ENCODE measurements around the gene ZMYND15. TPM values are rescaled to one million over a fixed set of nuclear protein-coding genes. Genes with fewer than 3 reads are reported as not detected.

Gene ZMYND15
- total and polyA plus RNA-seq, 2 experiments from 2014 or later = 0.32 to 1.4 TPM

GRCh38 chr17:4725646-4726310 lies 13.9 kb upstream of the ZMYND15 start (continued):
- TF ChIP-seq, protein P1, sequence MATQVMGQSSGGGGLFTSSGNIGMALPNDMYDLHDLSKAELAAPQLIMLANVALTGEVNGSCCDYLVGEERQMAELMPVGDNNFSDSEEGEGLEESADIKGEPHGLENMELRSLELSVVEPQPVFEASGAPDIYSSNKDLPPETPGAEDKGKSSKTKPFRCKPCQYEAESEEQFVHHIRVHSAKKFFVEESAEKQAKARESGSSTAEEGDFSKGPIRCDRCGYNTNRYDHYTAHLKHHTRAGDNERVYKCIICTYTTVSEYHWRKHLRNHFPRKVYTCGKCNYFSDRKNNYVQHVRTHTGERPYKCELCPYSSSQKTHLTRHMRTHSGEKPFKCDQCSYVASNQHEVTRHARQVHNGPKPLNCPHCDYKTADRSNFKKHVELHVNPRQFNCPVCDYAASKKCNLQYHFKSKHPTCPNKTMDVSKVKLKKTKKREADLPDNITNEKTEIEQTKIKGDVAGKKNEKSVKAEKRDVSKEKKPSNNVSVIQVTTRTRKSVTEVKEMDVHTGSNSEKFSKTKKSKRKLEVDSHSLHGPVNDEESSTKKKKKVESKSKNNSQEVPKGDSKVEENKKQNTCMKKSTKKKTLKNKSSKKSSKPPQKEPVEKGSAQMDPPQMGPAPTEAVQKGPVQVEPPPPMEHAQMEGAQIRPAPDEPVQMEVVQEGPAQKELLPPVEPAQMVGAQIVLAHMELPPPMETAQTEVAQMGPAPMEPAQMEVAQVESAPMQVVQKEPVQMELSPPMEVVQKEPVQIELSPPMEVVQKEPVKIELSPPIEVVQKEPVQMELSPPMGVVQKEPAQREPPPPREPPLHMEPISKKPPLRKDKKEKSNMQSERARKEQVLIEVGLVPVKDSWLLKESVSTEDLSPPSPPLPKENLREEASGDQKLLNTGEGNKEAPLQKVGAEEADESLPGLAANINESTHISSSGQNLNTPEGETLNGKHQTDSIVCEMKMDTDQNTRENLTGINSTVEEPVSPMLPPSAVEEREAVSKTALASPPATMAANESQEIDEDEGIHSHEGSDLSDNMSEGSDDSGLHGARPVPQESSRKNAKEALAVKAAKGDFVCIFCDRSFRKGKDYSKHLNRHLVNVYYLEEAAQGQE (IDR thresholded peaks at IDR 0.05; ENCODE audit: unreplicated experiment) = no peak
- TF ChIP-seq, protein P2, sequence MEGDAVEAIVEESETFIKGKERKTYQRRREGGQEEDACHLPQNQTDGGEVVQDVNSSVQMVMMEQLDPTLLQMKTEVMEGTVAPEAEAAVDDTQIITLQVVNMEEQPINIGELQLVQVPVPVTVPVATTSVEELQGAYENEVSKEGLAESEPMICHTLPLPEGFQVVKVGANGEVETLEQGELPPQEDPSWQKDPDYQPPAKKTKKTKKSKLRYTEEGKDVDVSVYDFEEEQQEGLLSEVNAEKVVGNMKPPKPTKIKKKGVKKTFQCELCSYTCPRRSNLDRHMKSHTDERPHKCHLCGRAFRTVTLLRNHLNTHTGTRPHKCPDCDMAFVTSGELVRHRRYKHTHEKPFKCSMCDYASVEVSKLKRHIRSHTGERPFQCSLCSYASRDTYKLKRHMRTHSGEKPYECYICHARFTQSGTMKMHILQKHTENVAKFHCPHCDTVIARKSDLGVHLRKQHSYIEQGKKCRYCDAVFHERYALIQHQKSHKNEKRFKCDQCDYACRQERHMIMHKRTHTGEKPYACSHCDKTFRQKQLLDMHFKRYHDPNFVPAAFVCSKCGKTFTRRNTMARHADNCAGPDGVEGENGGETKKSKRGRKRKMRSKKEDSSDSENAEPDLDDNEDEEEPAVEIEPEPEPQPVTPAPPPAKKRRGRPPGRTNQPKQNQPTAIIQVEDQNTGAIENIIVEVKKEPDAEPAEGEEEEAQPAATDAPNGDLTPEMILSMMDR (conservative IDR thresholded peaks at IDR 0.05; ENCODE audit: low read depth in 2 of 2) = no peak
- no peak for TF ChIP-seq ZNF331 (CRISPR knock-in tag; IDR thresholded peaks at IDR 0.05; ENCODE audit: low read depth)

- H3K36me3 Mint-ChIP-seq (ENCODE audit: low read depth) = no peaks in the 10 kb centered on the region
- no peaks in the 10 kb centered on the region for H3K36me3 ChIP-seq (ENCODE audit: insufficient read depth)
- H3K9me3 Mint-ChIP-seq = no peaks in the 10 kb centered on the region; the same call in 2 of the 3 replicates
- H3K79me2 ChIP-seq (replicated peaks; ENCODE audit: insufficient read depth) = no peaks in the 10 kb centered on the region
- no peaks in the 10 kb centered on the region for H3K4me1 ChIP-seq (ENCODE audit: insufficient read depth)
- H3K27ac ChIP-seq (ENCODE audit: low read depth) = no peak overlapping the region
- no peak overlapping the region for H3K27ac Mint-ChIP-seq
- 0 out of 2 replicates have a peak, but pooled peaks cover 2% of the 10 kb centered on the region for H3F3A ChIP-seq (replicated peaks; ENCODE audit: low read depth)
- peaks cover 3% of the 10 kb centered on the region; the same call in 2 of the 3 replicates for H3K4me1 Mint-ChIP-seq
- H3K4me3 ChIP-seq = no peak overlapping the region
- H3K27me3 ChIP-seq (ENCODE audit: insufficient read depth) = no peaks in the 10 kb centered on the region
- no peaks in the 10 kb centered on the region for H4K20me1 ChIP-seq (replicated peaks; ENCODE audit: insufficient read depth)
- H3K9me2 ChIP-seq (ENCODE audit: insufficient read depth) = no peaks in the 10 kb centered on the region
- DNase-seq (ENCODE audit: low spot score) = no peak
- H3K27me3 Mint-ChIP-seq (ENCODE audit: insufficient read depth, low read depth, poor library complexity) = peaks cover 18% of the 10 kb centered on the region
- no peak overlapping the region for H3K4me3 Mint-ChIP-seq
- H3K4me2 ChIP-seq = no peak overlapping the region
- no peak overlapping the region for H2AFZ ChIP-seq
- no peak for ATAC-seq
- TF ChIP-seq ZNF114 (CRISPR knock-in tag; IDR thresholded peaks at IDR 0.05) (no peak), JUNB (IDR thresholded peaks at IDR 0.05; ENCODE audit: unreplicated experiment) (no peak), CREB1 (CRISPR knock-in tag; IDR thresholded peaks at IDR 0.05; ENCODE audit: low read depth) (no peak), POLR2AphosphoS5 (IDR thresholded peaks at IDR 0.05; ENCODE audit: low read depth) (no peak), ETS1 (IDR thresholded peaks at IDR 0.05) (no peak), ZNF331 (CRISPR knock-in tag; IDR thresholded peaks at IDR 0.05; ENCODE audit: low read depth) (no peak)
- TF ChIP-seq, protein P2 (conservative IDR thresholded peaks at IDR 0.05; ENCODE audit: low read depth in 2 of 2) = no peak
- TF ChIP-seq, protein P1 (IDR thresholded peaks at IDR 0.05; ENCODE audit: unreplicated experiment) = no peak
Measured at GRCh38 chr17:4728124-4728523, 11.5 kb upstream of the ZMYND15 start.

All from GM23338 (cell line).